Keratinocyte (primary cell): ENCODE measurements around the gene AGAP1.

Source experiments
- CTCF ChIP-seq, 3 experiments: IDR thresholded peaks in 1 of 3; conservative IDR thresholded peaks in 1 of 3; optimal IDR thresholded peaks in 1 of 3; 2 replicates in 2 of 3; 3 replicates in 1 of 3; pipeline versions ENCODE3 to v1.5.1; 2011; ENCODE audit warnings: low read length in 3 of 3, mild to moderate bottlenecking in 3 of 3, moderate library complexity in 2 of 3, control low read depth in 1 of 3, inconsistent platforms in 1 of 3; ENCODE audit not compliant: insufficient read depth in 2 of 3; ENCODE audit errors: extremely low read depth in 1 of 3
- EZH2 ChIP-seq: IDR thresholded peaks from one replicate; pipeline ENCODE4 v1.6.1; 2012; ENCODE audit warnings: inconsistent platforms, mild to moderate bottlenecking, low read length, moderate library complexity

DNA sequence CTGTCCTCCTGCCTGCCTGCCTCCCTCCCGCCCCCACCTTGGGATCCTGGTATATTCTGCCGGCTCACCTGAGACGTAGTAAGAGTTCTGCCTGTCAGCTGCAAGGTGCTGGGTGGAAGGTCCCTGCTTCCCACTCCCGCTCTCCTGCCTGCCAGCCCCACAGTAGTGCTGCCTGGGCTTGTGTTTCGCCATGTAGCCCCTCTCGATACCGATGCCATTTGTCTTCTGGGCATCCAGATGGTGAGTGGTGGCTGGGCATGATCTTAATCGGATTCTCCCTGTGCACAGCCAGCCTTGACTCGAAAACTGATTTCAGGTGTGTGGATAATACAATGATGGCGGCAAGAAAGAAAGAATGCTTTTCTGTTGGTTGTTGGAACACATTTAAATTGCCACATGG is 184.9 kb downstream of the AGAP1 start:
- no peak for TF ChIP-seq CTCF (optimal IDR thresholded peaks at IDR 0.05 in 1 of 3, IDR thresholded peaks at IDR 0.05 in 1 of 3, conservative IDR thresholded peaks at IDR 0.05 in 1 of 3; ENCODE audit: extremely low read depth in 1 of 3, insufficient read depth in 2 of 3, low read length in 3 of 3)
- no peak for TF ChIP-seq EZH2
